Stimulated activated CD4-positive, alpha-beta T cell treated with anti-CD3 and anti-CD28 coated beads, Interleukin-12 subunit alpha, Interleukin-12 subunit beta, amount 100 ng/mL, for 4 hours (primary cell): ENCODE measurements around the gene FOXC1.

Source experiments
- DNase-seq: peaks from one replicate; pipeline ENCODE4 v3.0.0-alpha.2; 2020

Gene FOXC1

DNA sequence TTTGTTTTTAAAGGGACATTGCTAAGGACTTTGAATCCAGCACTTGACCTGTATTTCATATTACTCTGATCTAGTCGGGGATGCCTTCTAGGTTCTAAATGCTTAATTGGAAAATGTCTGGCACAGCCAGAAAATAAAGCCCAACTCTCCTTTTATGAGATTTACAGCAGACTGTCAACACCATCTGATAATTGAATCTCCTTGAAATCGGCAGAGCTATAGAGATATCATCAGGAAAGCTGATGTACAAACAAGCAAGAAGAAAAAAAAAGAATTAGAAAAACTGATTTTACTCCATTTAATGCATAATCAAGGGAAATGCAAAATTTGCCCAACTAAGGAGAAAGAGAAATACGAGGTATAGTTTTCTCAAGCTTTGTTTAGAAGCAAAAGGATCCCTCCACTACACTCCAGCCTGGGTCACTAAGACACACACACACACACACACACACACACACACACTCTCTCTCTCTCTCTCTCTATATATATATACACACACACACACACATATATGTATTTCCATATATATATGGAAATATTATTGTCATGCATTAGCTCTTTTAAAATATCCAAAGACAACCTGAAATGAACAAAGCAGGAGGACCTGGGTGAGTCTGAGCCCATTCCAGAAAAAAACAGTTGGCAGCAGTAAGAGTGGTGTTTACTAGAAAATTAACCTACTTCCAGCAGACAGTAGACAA, 9.5 kb upstream of the FOXC1 start:
- no peak for DNase-seq

DNA sequence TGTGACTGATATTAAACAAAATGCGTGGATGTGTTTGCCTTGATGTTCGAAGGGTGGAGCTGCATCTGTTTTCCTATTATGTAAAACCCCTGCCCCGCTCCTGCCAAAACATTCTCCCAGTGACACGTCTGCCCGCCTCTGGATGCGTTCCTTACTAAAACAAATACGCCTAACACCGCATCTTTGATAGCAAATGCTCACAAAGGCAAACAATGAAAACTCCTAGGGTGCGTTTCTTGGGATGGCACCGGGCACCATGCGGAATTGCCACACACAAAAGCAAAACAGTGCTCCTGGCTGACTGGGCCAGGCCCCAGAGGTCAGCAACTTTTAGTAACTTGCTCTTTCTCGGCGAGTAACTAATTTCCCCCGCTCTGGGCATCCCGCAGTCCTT, 9.0 kb upstream of the FOXC1 start:
- no peak for DNase-seq

DNA sequence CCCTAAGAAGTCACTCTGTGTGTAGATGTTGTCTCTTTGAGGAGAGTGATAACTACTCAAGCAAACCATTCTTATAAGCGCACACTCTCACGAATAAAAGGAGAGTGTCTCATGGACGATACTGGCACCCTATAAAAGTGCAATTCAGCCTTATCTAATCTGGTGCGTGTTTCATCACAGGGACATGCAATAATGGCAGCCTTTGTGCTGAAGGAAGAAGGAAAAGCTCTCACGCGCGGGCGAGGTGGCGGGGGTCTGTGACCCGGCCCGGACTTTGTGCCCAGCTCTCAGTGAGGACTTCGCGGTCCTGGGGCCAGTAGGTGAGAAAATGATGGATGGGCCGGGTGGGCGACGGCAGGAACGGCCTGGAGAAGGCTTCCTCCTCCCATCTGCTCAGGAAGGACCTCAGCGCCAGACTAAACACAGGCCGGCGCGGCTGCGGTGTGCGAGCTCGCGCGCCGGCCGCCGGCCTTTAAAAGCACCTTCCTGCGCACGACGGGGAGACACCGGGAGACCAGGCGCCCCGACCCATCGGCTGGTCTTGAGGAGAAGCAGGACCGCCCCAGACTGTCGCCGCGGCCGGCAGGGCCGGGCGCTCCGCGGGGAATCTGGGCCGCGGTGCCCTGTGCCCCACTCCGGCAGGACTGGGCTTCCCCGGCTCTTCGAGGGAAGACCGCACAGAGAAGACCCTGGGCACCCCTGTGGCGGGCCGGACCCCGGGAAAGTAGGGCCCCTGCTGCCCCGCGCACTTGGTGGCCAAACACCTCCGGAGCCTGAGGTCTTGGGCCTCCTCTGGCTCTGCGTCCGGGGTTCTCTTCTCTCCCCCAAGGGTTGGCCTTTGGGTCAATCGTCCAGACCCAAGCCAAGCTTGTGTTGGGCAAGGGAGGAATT, 8.3 kb upstream of the FOXC1 start:
- no peak for DNase-seq

DNA sequence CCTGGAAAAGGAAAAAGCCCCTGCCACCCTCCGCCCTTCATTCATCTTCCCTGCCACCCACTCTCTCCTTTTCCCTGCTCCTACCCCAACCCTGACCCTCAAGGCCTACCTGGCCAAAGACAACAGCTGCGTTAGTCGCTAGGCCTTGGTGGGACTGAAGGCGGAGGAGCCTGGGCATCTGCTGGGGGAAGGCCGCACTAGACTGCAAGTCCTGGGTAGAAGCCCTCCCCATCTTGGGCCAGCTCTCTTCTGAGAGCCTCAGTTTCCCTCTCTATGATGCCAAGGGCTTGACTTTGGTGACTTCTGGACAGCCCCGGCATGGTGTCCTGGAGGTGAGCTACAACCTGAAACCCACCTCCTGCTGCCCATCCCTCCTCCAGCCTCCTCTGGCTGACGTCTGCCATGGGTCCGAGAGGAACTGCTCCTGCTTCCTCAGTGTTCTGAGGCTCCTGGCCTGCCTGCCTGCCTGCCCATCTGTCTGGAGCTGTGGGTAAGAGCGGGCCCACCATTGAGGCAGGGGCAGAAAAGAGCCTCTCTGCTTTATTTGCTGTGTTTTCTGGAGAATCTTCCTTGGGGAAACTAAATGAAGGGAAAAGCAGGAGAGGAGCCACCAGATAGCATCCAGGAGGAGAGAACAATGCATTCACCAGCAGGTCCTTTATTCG, 7.5 kb upstream of the FOXC1 start:
- DNase-seq: no peak

DNA sequence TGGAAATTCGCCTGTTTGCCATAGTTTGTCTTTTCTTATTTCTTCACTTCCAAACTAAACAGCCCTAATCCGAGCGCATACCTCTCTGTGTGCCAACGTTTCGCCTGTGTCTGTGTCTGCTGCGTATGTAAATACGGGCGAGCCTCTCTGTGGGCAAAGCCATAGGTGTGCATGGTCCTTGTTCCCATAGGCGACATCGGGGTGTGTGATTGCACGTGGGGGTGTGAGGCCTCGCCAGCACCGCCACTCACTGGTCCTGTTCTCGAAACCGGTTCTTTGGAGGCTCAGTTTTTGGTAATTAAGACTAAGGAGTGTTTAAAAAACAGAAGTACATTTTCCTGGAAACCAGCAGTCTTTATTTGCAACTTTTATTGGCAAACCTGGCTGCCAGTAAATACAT, 6.0 kb upstream of the FOXC1 start:
- no peak for DNase-seq

DNA sequence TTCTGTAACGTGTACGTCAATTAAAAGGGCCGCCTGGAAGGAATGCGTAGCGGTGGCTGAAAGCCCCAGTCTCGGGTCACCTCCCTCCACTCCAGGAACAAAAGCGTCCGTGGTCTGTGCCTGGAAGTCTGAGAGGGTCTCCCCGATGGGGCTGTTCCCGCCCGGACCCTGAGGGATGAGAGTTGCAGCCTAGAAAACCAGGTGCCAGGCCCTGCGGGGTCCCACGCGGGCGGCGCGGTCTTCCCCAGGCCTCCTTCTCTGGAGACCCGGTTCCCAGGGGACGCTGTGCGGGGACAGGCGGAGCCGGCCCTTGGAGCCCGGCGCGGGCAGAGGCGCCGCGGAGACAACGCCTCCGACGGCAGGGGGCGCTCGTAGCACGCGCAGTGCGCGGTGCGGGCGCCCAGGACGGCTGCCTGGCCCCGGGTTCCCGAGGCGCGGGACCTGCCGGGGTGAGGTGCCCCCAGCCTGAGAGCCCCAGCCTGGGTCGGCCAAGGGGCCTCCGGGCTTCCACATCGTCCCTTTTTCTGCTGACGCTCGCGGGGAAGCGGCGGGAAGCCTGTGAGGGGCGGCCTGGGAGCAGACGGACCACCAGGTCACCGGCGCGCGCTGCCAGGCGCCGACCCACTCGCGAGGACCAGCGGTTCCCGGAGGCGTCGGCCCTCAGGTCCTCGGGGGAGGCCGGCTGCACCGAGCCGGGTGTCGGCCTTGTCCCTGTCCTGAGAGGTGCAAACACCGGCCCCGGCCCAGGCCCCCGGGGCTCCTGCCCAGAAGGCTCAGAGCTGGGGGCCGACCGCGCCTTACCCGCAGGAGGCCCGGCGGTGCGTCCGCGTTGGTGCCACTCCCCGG, 5.3 kb upstream of the FOXC1 start:
- peak; percentile 77 for DNase-seq

DNA sequence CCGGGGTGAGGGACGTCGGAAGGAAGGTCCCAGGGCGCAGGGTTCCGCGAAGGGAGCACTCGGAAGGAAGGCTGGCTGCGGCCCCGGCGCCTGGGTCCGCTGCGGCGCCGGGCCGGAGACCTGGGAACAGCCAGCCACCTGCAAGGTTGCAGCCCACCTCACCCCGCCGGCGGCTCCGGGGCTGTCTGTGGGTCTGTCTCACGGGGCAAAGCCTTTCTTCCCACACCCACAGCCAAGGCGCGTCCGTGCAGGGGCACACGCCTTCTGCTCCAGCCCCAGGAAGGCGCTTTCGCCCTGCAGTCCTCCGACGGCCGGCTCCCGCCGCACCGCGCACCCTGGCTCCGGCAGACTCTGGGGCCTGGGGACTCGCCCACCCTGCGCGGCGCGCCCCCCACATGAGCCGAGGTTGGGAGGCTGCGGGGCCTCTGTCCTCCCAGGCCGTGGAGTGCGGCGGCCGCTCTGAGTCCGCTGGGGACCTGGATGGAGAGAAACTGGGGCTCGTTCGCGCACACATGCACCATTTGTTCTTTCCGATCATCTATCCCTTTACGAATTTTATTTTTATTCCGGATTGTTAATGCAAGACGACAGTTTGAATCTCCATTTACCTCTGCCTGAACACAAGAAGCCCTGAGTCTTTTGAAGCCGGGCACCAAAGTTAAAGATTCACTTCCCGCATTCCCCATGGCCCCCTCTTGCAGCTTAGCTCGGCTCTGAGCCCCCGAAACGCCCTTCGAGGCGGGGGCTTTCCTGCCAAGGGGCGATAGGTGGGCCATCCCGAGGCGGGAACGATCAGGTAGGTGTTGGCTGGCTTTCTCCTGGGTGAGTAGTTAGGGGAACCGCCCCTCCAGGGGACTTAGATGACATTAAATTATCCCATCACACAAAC, 4.5 kb upstream of the FOXC1 start:
- no peak for DNase-seq

DNA sequence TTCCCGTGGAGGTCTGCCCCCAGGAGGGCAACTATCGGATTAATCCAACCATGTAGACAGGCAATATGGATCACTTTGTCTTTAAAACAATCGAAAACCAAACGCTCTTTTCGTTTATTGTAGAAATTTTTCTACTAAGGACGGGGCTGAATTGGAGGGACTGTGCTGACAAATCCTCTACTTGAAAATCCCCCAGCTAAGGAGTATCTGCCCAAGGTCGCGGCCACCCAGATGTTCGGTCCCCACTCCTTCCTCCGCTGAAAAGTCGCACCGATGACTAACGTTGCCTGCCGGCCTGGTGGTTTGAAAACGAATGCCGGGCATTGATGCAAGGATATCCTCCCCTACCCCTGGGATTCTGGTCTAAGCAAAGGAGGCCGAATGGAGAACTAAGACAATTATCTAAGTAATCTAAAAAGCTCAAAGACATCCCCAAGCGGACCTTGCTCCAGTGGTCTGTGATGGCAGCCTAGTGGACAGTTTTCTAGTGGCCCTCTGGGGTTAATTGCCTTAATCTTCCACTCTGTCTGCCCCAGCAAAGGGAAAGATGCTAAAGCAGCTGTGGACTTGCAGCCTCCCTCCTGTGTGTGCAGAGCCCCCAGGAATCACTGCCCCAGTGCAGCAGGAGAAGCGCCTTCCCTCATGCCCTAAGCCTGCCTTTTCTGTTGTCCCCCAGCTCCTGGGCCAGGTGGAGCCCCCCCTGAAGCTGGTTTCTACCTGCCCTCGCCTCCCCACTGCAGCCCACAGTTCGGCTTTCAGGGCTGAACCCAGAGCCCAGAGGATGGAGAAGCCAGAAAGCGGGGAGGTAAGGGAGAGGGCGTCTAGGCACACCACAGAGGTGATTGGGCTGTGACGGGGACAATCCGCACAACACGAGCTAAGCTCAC, 3.6 kb upstream of the FOXC1 start:
- DNase-seq: no peak

DNA sequence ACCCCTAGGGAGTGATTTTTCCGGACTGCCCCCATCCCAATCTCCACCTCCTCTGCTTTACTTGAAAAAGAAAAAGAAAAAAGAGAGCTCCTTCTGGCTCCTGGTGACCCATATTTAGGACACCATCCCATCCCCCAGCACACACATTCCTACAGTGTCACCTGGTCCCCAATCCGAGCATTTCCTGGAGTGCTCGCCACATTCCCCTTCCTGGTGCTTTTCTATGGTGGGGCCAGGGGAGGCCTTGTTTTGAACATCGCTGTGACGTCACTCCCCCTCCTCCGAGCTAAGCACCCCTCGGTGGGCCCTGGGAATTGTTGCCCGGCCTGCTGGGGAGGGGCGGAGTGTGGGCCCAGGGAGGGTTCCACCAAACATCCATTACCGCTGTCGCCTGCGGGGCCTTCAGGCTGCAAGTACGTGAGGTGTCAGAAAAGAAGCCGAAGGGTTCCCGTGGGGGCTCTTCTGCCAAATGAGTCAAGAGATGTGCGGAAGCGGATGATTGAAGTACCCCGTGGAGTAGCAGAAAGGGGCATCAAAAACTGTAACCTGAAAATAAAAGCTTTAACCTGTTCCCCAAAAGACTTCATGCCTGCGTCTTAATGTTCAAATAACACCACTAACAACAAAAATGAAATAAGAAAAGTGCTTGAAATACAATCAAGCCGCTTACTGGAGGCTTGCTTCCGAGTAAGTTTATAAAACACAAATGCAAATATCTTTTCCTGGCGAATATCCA, 2.8 kb upstream of the FOXC1 start:
- no peak for DNase-seq

DNA sequence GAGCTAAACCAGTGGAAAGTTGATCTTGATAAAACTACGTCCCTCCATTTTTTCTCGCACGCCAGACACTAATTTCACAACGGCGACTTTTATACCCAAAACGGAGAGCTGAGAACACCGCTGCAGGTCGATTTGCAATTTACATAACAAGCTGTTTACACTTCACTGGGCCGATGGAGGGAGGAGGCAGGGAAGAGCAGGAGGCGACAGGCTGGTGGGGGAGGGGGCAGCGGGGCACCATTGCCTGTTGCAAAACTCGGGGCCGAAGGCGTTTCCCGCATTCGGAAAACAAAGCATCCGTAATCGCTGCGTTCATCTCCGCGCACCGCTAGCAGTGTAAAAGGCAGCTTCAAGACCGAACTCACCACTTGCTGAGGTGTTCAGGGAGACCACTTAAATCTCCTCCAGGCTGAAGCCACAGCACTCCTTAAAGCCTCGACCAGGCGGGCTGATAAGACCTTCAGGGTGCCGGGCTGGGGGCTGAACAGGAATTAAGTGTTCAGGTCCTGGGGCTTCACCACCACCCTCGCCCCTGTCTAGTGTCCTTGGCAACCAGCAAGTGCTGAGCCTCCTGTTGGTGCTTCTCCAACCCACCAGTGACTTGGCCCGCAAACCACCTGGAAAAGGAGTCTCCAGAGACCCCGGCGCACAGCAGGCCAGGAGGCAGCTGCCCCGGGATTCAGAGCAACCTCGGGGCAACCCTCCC, 2.0 kb upstream of the FOXC1 start:
- no peak for DNase-seq

DNA sequence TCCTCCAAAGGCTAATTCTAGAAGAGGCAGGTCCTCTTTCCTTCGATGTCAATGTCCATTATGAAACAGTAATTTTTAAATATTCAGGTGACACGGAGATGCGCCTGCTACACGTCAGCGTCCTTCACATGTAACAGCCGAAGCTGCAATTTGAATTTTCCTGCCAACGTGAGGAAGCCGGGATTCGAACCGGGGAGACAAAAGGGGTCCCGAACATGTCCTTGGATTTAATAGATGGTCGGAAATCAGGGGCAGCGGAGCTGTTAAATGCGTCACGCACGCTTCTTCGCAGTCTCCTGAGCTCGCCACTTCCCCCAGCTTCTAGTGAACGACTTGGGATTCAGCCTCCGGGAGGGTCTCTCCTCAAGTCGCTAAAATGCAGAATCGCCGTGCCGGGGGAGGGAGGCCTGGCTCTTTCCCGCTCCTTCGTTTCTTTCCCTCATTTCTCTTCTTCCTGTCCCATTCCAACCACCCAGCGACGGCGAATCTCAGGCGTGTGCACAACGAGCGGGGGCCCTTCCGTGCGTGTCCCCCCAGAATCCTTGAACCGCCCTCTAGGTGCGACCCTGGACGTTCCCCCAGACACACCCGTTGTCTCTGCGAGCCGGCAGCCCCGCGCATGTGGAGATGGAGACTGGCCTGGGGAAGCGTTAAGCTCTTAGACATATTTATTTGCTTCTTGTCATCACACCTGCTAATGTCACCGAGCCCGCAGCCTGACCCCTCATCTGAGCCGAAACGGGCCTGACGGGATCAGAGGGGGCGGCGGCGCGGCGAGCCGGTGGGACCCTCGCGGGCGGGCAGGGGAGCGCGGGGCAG, 1.3 kb upstream of the FOXC1 start:
- no peak for DNase-seq

DNA sequence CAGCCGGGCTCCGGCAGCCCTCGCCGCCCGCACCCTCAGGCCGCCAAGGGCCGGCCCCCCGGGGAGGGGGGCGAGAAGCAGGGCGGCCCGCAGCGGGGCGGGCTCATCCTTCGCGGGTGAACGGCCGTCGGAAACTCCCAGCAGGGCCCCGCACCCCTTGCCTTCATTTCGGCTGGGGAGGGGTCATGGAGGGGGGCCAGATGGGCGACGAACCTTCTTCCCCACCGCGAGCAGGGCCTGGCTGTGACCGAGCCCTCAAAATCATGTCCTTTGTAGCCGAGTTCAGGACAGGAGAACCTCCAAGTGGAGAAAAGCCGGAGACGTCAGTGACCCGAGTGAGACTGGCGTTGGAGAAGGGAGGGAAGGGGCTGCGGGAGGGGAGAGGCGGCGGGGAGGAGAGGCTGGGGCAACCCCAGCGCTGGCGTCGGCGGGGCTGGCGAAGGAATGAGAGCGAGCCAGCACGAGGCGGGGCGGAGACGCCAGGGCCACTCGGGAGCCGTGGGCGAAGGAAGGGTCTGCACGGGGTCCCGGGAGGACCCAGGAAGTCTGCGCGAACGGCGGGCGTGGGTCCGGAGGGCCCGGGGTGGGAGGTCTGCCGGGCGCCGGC, 571 bp upstream of the FOXC1 start:
- no peak for DNase-seq

DNA sequence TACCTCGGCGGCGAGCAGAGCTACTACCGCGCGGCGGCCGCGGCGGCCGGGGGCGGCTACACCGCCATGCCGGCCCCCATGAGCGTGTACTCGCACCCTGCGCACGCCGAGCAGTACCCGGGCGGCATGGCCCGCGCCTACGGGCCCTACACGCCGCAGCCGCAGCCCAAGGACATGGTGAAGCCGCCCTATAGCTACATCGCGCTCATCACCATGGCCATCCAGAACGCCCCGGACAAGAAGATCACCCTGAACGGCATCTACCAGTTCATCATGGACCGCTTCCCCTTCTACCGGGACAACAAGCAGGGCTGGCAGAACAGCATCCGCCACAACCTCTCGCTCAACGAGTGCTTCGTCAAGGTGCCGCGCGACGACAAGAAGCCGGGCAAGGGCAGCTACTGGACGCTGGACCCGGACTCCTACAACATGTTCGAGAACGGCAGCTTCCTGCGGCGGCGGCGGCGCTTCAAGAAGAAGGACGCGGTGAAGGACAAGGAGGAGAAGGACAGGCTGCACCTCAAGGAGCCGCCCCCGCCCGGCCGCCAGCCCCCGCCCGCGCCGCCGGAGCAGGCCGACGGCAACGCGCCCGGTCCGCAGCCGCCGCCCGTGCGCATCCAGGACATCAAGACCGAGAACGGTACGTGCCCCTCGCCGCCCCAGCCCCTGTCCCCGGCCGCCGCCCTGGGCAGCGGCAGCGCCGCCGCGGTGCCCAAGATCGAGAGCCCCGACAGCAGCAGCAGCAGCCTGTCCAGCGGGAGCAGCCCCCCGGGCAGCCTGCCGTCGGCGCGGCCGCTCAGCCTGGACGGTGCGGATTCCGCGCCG, 994 bp downstream of the FOXC1 start:
- no peak for DNase-seq

DNA sequence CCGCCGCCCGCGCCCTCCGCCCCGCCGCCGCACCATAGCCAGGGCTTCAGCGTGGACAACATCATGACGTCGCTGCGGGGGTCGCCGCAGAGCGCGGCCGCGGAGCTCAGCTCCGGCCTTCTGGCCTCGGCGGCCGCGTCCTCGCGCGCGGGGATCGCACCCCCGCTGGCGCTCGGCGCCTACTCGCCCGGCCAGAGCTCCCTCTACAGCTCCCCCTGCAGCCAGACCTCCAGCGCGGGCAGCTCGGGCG, 1.5 kb downstream of the FOXC1 start:
- no peak for DNase-seq

DNA sequence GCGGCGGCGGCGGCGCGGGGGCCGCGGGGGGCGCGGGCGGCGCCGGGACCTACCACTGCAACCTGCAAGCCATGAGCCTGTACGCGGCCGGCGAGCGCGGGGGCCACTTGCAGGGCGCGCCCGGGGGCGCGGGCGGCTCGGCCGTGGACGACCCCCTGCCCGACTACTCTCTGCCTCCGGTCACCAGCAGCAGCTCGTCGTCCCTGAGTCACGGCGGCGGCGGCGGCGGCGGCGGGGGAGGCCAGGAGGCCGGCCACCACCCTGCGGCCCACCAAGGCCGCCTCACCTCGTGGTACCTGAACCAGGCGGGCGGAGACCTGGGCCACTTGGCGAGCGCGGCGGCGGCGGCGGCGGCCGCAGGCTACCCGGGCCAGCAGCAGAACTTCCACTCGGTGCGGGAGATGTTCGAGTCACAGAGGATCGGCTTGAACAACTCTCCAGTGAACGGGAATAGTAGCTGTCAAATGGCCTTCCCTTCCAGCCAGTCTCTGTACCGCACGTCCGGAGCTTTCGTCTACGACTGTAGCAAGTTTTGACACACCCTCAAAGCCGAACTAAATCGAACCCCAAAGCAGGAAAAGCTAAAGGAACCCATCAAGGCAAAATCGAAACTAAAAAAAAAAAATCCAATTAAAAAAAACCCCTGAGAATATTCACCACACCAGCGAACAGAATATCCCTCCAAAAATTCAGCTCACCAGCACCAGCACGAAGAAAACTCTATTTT, 2.0 kb downstream of the FOXC1 start:
- DNase-seq: no peak

DNA sequence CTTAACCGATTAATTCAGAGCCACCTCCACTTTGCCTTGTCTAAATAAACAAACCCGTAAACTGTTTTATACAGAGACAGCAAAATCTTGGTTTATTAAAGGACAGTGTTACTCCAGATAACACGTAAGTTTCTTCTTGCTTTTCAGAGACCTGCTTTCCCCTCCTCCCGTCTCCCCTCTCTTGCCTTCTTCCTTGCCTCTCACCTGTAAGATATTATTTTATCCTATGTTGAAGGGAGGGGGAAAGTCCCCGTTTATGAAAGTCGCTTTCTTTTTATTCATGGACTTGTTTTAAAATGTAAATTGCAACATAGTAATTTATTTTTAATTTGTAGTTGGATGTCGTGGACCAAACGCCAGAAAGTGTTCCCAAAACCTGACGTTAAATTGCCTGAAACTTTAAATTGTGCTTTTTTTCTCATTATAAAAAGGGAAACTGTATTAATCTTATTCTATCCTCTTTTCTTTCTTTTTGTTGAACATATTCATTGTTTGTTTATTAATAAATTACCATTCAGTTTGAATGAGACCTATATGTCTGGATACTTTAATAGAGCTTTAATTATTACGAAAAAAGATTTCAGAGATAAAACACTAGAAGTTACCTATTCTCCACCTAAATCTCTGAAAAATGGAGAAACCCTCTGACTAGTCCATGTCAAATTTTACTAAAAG, 2.7 kb downstream of the FOXC1 start:
- DNase-seq: no peak
